H9 (cell line): ENCODE measurements around the gene KISS1R. TPM values are rescaled to one million over a fixed set of nuclear protein-coding genes. Genes with fewer than 3 reads are reported as not detected.

Experiments
- DNase-seq: peaks from one replicate; pipeline ENCODE4 v3.0.0-alpha.2; 2017
- H2AFZ ChIP-seq: one replicate; pipeline ENCODE4 v1.6.1; 2013; ENCODE audit warnings: mild to moderate bottlenecking, low read length, control low read depth, moderate library complexity
- H2AK5ac ChIP-seq: 2 replicates; pipeline ENCODE4 v1.6.1; 2013; ENCODE audit warnings: low read length, control low read depth, mixed read lengths; ENCODE audit not compliant: insufficient read length
- H2BK120ac ChIP-seq: one replicate; pipeline ENCODE4 v1.6.1; 2013; ENCODE audit warnings: low read depth, mild to moderate bottlenecking, low read length, control low read depth, inconsistent platforms; ENCODE audit not compliant: poor library complexity, severe bottlenecking
- H2BK12ac ChIP-seq: 2 replicates; pipeline ENCODE4 v1.6.1; 2013; ENCODE audit warnings: low read length, control low read depth, mixed read lengths, low read depth; ENCODE audit not compliant: insufficient read length
- H2BK15ac ChIP-seq: 2 replicates; pipeline ENCODE4 v1.6.1; 2013; ENCODE audit warnings: low read depth, low read length, control low read depth
- H2BK20ac ChIP-seq: one replicate; pipeline ENCODE4 v1.6.1; 2013; ENCODE audit warnings: low read depth, mild to moderate bottlenecking, low read length, control low read depth, inconsistent platforms; ENCODE audit not compliant: poor library complexity, severe bottlenecking
- H2BK5ac ChIP-seq: 2 replicates; pipeline ENCODE4 v1.6.1; 2013; ENCODE audit warnings: low read length, control low read depth, mixed read lengths; ENCODE audit not compliant: insufficient read length
- H3K14ac ChIP-seq: 2 replicates; pipeline ENCODE4 v1.6.1; 2013; ENCODE audit warnings: low read length, control low read depth; ENCODE audit not compliant: insufficient read depth
- H3K18ac ChIP-seq: 2 replicates; pipeline ENCODE4 v1.6.1; 2013; ENCODE audit warnings: low read depth, mild to moderate bottlenecking, mixed read lengths, low read length, control low read depth; ENCODE audit not compliant: insufficient read length
- H3K23ac ChIP-seq: 2 replicates; pipeline ENCODE4 v1.6.1; 2013; ENCODE audit warnings: low read length, control low read depth, mixed read lengths, low read depth; ENCODE audit not compliant: insufficient read length
- H3K23me2 ChIP-seq: 2 replicates; pipeline ENCODE4 v1.6.1; 2013; ENCODE audit warnings: low read depth, mild to moderate bottlenecking, mixed read lengths, low read length, control low read depth; ENCODE audit not compliant: insufficient read length, poor library complexity, severe bottlenecking
- H3K27ac ChIP-seq: 2 replicates; pipeline ENCODE4 v1.5.1; 2013; ENCODE audit warnings: low read length, control low read depth, mixed read lengths, low read depth; ENCODE audit not compliant: insufficient read length
- H3K27me3 ChIP-seq: 2 replicates; pipeline ENCODE4 v1.6.1; 2013; ENCODE audit warnings: low read length, control low read depth, inconsistent platforms; ENCODE audit not compliant: insufficient read depth
- H3K4ac ChIP-seq: 2 replicates; pipeline ENCODE4 v1.6.1; 2013; ENCODE audit warnings: low read depth, mild to moderate bottlenecking, control low read depth, inconsistent platforms, low read length, moderate library complexity
- H3K4me1 ChIP-seq: 2 replicates; pipeline ENCODE4 v1.6.1; 2013; ENCODE audit warnings: low read length, control low read depth, inconsistent platforms; ENCODE audit not compliant: insufficient read depth
- H3K4me2 ChIP-seq: 2 replicates; pipeline ENCODE4 v1.6.1; 2013; ENCODE audit warnings: low read length, control low read depth, mixed read lengths; ENCODE audit not compliant: insufficient read length, insufficient read depth
- H3K56ac ChIP-seq: 2 replicates; pipeline ENCODE4 v1.6.1; 2013; ENCODE audit warnings: low read depth, mild to moderate bottlenecking, mixed read lengths, low read length, control low read depth; ENCODE audit not compliant: insufficient read length
- H3K79me1 ChIP-seq: 2 replicates; pipeline ENCODE4 v1.6.1; 2013; ENCODE audit warnings: low read depth, mild to moderate bottlenecking, moderate library complexity, low read length, control low read depth, inconsistent platforms; ENCODE audit not compliant: insufficient read depth, poor library complexity, severe bottlenecking
- H3K79me2 ChIP-seq: 2 replicates; pipeline ENCODE4 v1.6.1; 2013; ENCODE audit warnings: low read length, control low read depth, inconsistent platforms; ENCODE audit not compliant: insufficient read depth
- H3K9ac ChIP-seq: 2 replicates; pipeline ENCODE4 v1.6.1; 2013; ENCODE audit warnings: low read length, control low read depth, mixed read lengths; ENCODE audit not compliant: insufficient read length; ENCODE audit errors: extremely low read depth
- H3K9me3 ChIP-seq: one replicate; pipeline ENCODE4 v1.6.1; 2013; ENCODE audit warnings: low read depth, low read length, inconsistent platforms; ENCODE audit not compliant: control insufficient read depth
- H3T11ph ChIP-seq: one replicate; pipeline ENCODE4 v1.6.1; 2013; ENCODE audit warnings: mild to moderate bottlenecking, low read length, control low read depth, inconsistent platforms
- H4K20me1 ChIP-seq: one replicate; pipeline ENCODE4 v1.6.1; 2013; ENCODE audit not compliant: control insufficient read depth, insufficient read length, insufficient read depth
- H4K5ac ChIP-seq: 2 replicates; pipeline ENCODE4 v1.6.1; 2013; ENCODE audit warnings: low read depth, mild to moderate bottlenecking, mixed read lengths, low read length, control low read depth; ENCODE audit not compliant: insufficient read length
- H4K8ac ChIP-seq: replicated peaks from 2 replicates; pipeline ENCODE4 v1.6.1; 2013; ENCODE audit warnings: low read length, control low read depth, mixed read lengths, low read depth; ENCODE audit not compliant: insufficient read length
- H4K91ac ChIP-seq: 2 replicates; pipeline ENCODE4 v1.6.1; 2013; ENCODE audit warnings: low read depth, mild to moderate bottlenecking, moderate library complexity, mixed read lengths, low read length, control low read depth; ENCODE audit not compliant: insufficient read length
- H3K27ac Mint-ChIP-seq, 3 experiments: 2 replicates in 2 of 3; 3 replicates in 1 of 3; pipeline ENCODE4 v1.8.0; 2020 to 2021; ENCODE audit warnings: mixed read lengths in 3 of 3, mild to moderate bottlenecking in 1 of 3, moderate library complexity in 1 of 3
- H3K27me3 Mint-ChIP-seq: 2 replicates; pipeline ENCODE4 v1.8.0; 2021; ENCODE audit warnings: low read depth, mild to moderate bottlenecking, moderate library complexity, mixed read lengths
- H3K36me3 Mint-ChIP-seq, 3 experiments: 2 replicates in 2 of 3; 3 replicates in 1 of 3; pipeline ENCODE4 v1.8.0; 2020 to 2021; ENCODE audit warnings: low read depth in 3 of 3, mixed read lengths in 3 of 3; ENCODE audit not compliant: insufficient read depth in 1 of 3
- H3K4me1 Mint-ChIP-seq, 2 experiments: 2 replicates each; pipeline ENCODE4 v1.8.0; 2020; ENCODE audit warnings: mixed read lengths in 2 of 2
- H3K4me3 Mint-ChIP-seq, 2 experiments: 2 replicates in 1 of 2; 3 replicates in 1 of 2; pipeline ENCODE4 v1.8.0; 2020 to 2021; ENCODE audit warnings: mild to moderate bottlenecking in 2 of 2, mixed read lengths in 2 of 2, moderate library complexity in 1 of 2
- H3K9me3 Mint-ChIP-seq, 2 experiments: 2 replicates in 1 of 2; 3 replicates in 1 of 2; pipeline ENCODE4 v1.8.0; 2020; ENCODE audit warnings: mild to moderate bottlenecking in 2 of 2, mixed read lengths in 2 of 2, moderate library complexity in 1 of 2
- CTCF ChIP-seq: fragments of 200-600 bp; sonication (generic); conservative IDR thresholded peaks from 3 replicates; pipeline ENCODE4 v1.8.0; 2021; ENCODE audit warnings: antibody characterized with exemption, mild to moderate bottlenecking
- WGBS: extraction: QIAGEN DNeasy Blood & Tissue Kit; methylation state at CpG from one replicate; pipeline ENCODE4 v1.1.7; 2013; ENCODE audit warnings: missing lambda C conversion rate, low lambda C conversion rate, mixed read lengths; ENCODE audit not compliant: insufficient read length; ENCODE audit errors: extremely low coverage; 5-methylcytosine and 5-hydroxymethylcytosine counted together
- total RNA-seq: library from RNA; stranded (reverse); gene quantifications from 2 replicates; pipeline ENCODE4 v1.2.1, GENCODE V29; 2021

The KISS1R gene
- total RNA-seq, 1 experiment from 2014 or later = 3.3 TPM

- no peak overlapping the region for H4K5ac ChIP-seq
- no peak overlapping the region for H4K8ac ChIP-seq
- no peak overlapping the region for H3T11ph ChIP-seq
- no peaks in the 10 kb centered on the region for H3K9me3 ChIP-seq
- TF ChIP-seq CTCF = no peak
- H3K14ac ChIP-seq = no peak overlapping the region
- DNase-seq = no peak
- H3K4me1 ChIP-seq = no peaks in the 10 kb centered on the region
- H2BK20ac ChIP-seq = no peak overlapping the region
- H3K23ac ChIP-seq = no peak overlapping the region
- H3K56ac ChIP-seq = no peak overlapping the region
- H4K91ac ChIP-seq = no peak overlapping the region
- H3K27ac ChIP-seq = no peak overlapping the region
- no peak overlapping the region for H2BK12ac ChIP-seq
- H3K23me2 ChIP-seq = no peaks in the 10 kb centered on the region
- H3K79me2 ChIP-seq = peaks cover 10% of the 10 kb centered on the region; the same call in 1 of the 2 replicates
- no CpG with 5 or more reads among the region's 31 CpGs for WGBS
- H2BK5ac ChIP-seq = no peak overlapping the region
- H2AK5ac ChIP-seq = no peak overlapping the region
- H4K20me1 ChIP-seq = no peaks in the 10 kb centered on the region
- H2BK15ac ChIP-seq = no peak overlapping the region; the same call in 1 of the 2 replicates
- Mint-ChIP-seq H3K4me3 (no peak overlapping the region), H3K9me3 (no peaks in the 10 kb centered on the region), H3K27ac (no peak overlapping the region; a peak in 1 of 7 replicates), H3K36me3 (peaks cover 10 to 56% (median 42%) of the 10 kb centered on the region in 3 experiments; a peak in 6 of 7 replicates), H3K27me3 (no peaks in the 10 kb centered on the region), H3K4me1 (peaks cover 8 to 11% of the 10 kb centered on the region in 2 experiments; a peak in 2 of 4 replicates)
- no peak overlapping the region for H2AFZ ChIP-seq
- H3K9ac ChIP-seq = no peak overlapping the region
- H3K27me3 ChIP-seq = no peaks in the 10 kb centered on the region
- no peak overlapping the region for H3K18ac ChIP-seq
- no peak overlapping the region for H2BK120ac ChIP-seq
- H3K4me2 ChIP-seq = no peak overlapping the region
- peaks cover 2% of the 10 kb centered on the region for H3K79me1 ChIP-seq
- no peak overlapping the region for H3K4ac ChIP-seq
These were observed 17.8 kb downstream of the KISS1R start for GRCh38 chr19:934865-935479.
